GOT3 (cell line): ENCODE results near the gene ZFYVE28.

Experiments used
- DNase-seq: peaks from one replicate; lab custom pipeline; 2025; ENCODE audit warnings: mixed read lengths; lab: John Stamatoyannopoulos, UW

Gene ZFYVE28

GRCh38 chr4:2352171-2352570, 66.3 kb downstream of the ZFYVE28 start:
- DNase-seq: no peak

- no peak for DNase-seq
These were observed 67.5 kb downstream of the ZFYVE28 start for GRCh38 chr4:2350982-2351381.

- DNase-seq: no peak
These were observed 69.7 kb downstream of the ZFYVE28 start for GRCh38 chr4:2348786-2349185.

- DNase-seq: no peak
These were observed 71.3 kb downstream of the ZFYVE28 start for GRCh38 chr4:2347190-2347589.

GRCh38 chr4:2343476-2343875, 75.0 kb downstream of the ZFYVE28 start:
- no peak for DNase-seq

GRCh38 chr4:2341911-2342652, 76.4 kb downstream of the ZFYVE28 start:
- no peak for DNase-seq

- no peak for DNase-seq
These were observed 77.1 kb downstream of the ZFYVE28 start for GRCh38 chr4:2341261-2341841.

- DNase-seq: no peak
These were observed 78.0 kb downstream of the ZFYVE28 start for GRCh38 chr4:2340272-2341061.

- DNase-seq: no peak
These were observed 78.8 kb downstream of the ZFYVE28 start for GRCh38 chr4:2339458-2340271.

- DNase-seq: no peak
These were observed 79.5 kb downstream of the ZFYVE28 start for GRCh38 chr4:2338754-2339457.

GRCh38 chr4:2337896-2338295, 80.5 kb downstream of the ZFYVE28 start:
- DNase-seq: no peak

GRCh38 chr4:2337131-2337723, 81.2 kb downstream of the ZFYVE28 start:
- no peak for DNase-seq

GRCh38 chr4:2336659-2337058, 81.8 kb downstream of the ZFYVE28 start:
- DNase-seq: no peak

- no peak for DNase-seq
These were observed 82.7 kb downstream of the ZFYVE28 start for GRCh38 chr4:2335729-2336101.

GRCh38 chr4:2334826-2335728, 83.4 kb downstream of the ZFYVE28 start:
- no peak for DNase-seq

- no peak for DNase-seq
These were observed 84.4 kb downstream of the ZFYVE28 start for GRCh38 chr4:2333916-2334644.

- no peak for DNase-seq
These were observed 85.0 kb downstream of the ZFYVE28 start for GRCh38 chr4:2333356-2333841.

GRCh38 chr4:2332976-2333319, 85.5 kb downstream of the ZFYVE28 start:
- no peak for DNase-seq

GRCh38 chr4:2332201-2332975, 86.1 kb downstream of the ZFYVE28 start:
- DNase-seq: no peak
